HepG2 (cell line): ENCODE results near the gene MLN. TPM values are rescaled to one million over a fixed set of nuclear protein-coding genes. Genes with fewer than 3 reads are reported as not detected.
A peak's percentile ranks its signal among the peaks of the same experiment; 100 is the strongest.

Experiments
- ARID4A ChIP-seq: sonication (generic); formaldehyde crosslinking; IDR thresholded peaks from 2 replicates; pipeline ENCODE4 v1.5.0; 2020; ENCODE audit warnings: mild to moderate bottlenecking, missing genetic modification reagents, borderline replicate concordance
- CHD2 ChIP-seq: IDR thresholded peaks from 2 replicates; pipeline ENCODE4 v1.6.1; 2011; ENCODE audit warnings: low read depth, low read length, improper control_type of control experiment
- HNRNPLL ChIP-seq: fragments of 200-400 bp; formaldehyde crosslinking; IDR thresholded peaks from 2 replicates; pipeline ENCODE4 v1.6.1; 2017; ENCODE audit warnings: mild to moderate bottlenecking, low read depth, low read length; ENCODE audit not compliant: poor library complexity, severe bottlenecking
- IRX3 ChIP-seq: sonication (generic); formaldehyde crosslinking; IDR thresholded peaks from 2 replicates; pipeline ENCODE4 v1.8.1; 2023; ENCODE audit warnings: mild to moderate bottlenecking, low read depth, missing genetic modification reagents, borderline replicate concordance
- MBNL3 ChIP-seq: fragments of 250-450 bp; sonication (Bioruptor Pico); conservative IDR thresholded peaks from 2 replicates; pipeline ENCODE4 v1.8.0; 2022; ENCODE audit warnings: mild to moderate bottlenecking, inconsistent platforms
- PTBP1 ChIP-seq: fragments of 200-400 bp; formaldehyde crosslinking; IDR thresholded peaks from 2 replicates; pipeline ENCODE4 v1.6.1; 2018; ENCODE audit warnings: low read length, low read depth; ENCODE audit not compliant: poor library complexity, severe bottlenecking
- SUZ12 ChIP-seq: fragments of 150-350 bp; IDR thresholded peaks from 2 replicates; pipeline ENCODE4 v1.6.1; 2014; ENCODE audit warnings: low read depth, low read length
- ZBTB39 ChIP-seq: sonication (generic); formaldehyde crosslinking; IDR thresholded peaks from 2 replicates; pipeline ENCODE4 v1.5.0; 2020; ENCODE audit warnings: missing genetic modification reagents
- ZFP36L1 ChIP-seq: sonication (generic); formaldehyde crosslinking; IDR thresholded peaks from 2 replicates; pipeline ENCODE4 v1.8.0; 2022; ENCODE audit warnings: mild to moderate bottlenecking, missing genetic modification reagents, moderate library complexity
- ZFP90 ChIP-seq: sonication (generic); formaldehyde crosslinking; IDR thresholded peaks from 2 replicates; pipeline ENCODE4 v1.8.0; 2022; ENCODE audit warnings: missing genetic modification reagents, mild to moderate bottlenecking, inconsistent platforms, borderline replicate concordance
- ZKSCAN5 ChIP-seq: sonication (generic); formaldehyde crosslinking; IDR thresholded peaks from 2 replicates; pipeline ENCODE4 v1.5.1; 2020; ENCODE audit warnings: mild to moderate bottlenecking, missing genetic modification reagents
- ZNF235 ChIP-seq: sonication (generic); formaldehyde crosslinking; IDR thresholded peaks from 2 replicates; pipeline ENCODE4 v1.8.1; 2023; ENCODE audit warnings: mild to moderate bottlenecking, missing genetic modification reagents, borderline replicate concordance
- ZNF274 ChIP-seq: sonication (generic); formaldehyde crosslinking; IDR thresholded peaks from 2 replicates; pipeline ENCODE4 v1.5.1; 2020; ENCODE audit warnings: mild to moderate bottlenecking, missing genetic modification reagents
- ZNF343 ChIP-seq: sonication (generic); formaldehyde crosslinking; IDR thresholded peaks from 2 replicates; pipeline ENCODE4 v1.4.0; 2020; ENCODE audit warnings: mild to moderate bottlenecking, missing genetic modification reagents
- ZNF768 ChIP-seq: sonication (generic); formaldehyde crosslinking; IDR thresholded peaks from 2 replicates; pipeline ENCODE4 v1.4.0; 2020; ENCODE audit warnings: missing genetic modification reagents
- ZNF800 ChIP-seq: sonication (generic); formaldehyde crosslinking; IDR thresholded peaks from 2 replicates; pipeline ENCODE4 v1.4.0; 2020; ENCODE audit warnings: missing genetic modification reagents
- polyA plus RNA-seq, 8 experiments: library from polyadenylated mRNA; depleted of rRNA in 3 of 8; stranded (reverse) in 7 of 8; unstranded in 1 of 8; fragments of >200 nt; fragmentation: Illumina TruSeq in 4 of 8; extraction: Trizol in 4 of 8; gene quantifications; 2 replicates each; pipeline versions ENCODE4 v1.2.1 to v1.2.3, GENCODE V29; 2011 to 2016; ENCODE audit warnings: low read depth in 4 of 8, missing spikeins in 1 of 8, mixed read lengths in 1 of 8; ENCODE audit not compliant: insufficient read depth in 1 of 8
- total RNA-seq, 5 experiments: library from RNA; depleted of rRNA; stranded (reverse); fragments of >200 nt; fragmentation: Illumina TruSeq; extraction: Trizol; gene quantifications; 2 replicates each; pipeline ENCODE4 v1.2.3, GENCODE V29; 2016; ENCODE audit warnings: low read depth in 1 of 5
- TF ChIP-seq, protein P1 (sequence below): fragments of 450-650 bp; IDR thresholded peaks from 2 replicates; pipeline ENCODE4 v1.6.1; 2017; ENCODE audit warnings: mild to moderate bottlenecking

Gene MLN
- total and polyA plus RNA-seq, 2 of the 13 experiments (the other 11 are each of a cell fraction or from before 2014, with no cell fraction given) = not detected

GRCh38 chr6:33787954-33788693 lies 15.7 kb downstream of the MLN start (continued):
- peak; percentile 57; the same call in 1 of the 2 replicates for TF ChIP-seq ZNF800 (CRISPR knock-in tag)
- no peak for TF ChIP-seq ZNF768
- TF ChIP-seq PTBP1 = no peak
- TF ChIP-seq ZFP36L1 = no peak
- TF ChIP-seq ZFP90 = no peak
- TF ChIP-seq SUZ12 = no peak
- no peak for TF ChIP-seq MBNL3 (CRISPR knock-in tag)
- 0 out of 2 replicates have a peak, but pooled peaks have one; percentile 45 for TF ChIP-seq ZNF274 (CRISPR knock-in tag)
- TF ChIP-seq HNRNPLL = no peak
- TF ChIP-seq, protein P1, sequence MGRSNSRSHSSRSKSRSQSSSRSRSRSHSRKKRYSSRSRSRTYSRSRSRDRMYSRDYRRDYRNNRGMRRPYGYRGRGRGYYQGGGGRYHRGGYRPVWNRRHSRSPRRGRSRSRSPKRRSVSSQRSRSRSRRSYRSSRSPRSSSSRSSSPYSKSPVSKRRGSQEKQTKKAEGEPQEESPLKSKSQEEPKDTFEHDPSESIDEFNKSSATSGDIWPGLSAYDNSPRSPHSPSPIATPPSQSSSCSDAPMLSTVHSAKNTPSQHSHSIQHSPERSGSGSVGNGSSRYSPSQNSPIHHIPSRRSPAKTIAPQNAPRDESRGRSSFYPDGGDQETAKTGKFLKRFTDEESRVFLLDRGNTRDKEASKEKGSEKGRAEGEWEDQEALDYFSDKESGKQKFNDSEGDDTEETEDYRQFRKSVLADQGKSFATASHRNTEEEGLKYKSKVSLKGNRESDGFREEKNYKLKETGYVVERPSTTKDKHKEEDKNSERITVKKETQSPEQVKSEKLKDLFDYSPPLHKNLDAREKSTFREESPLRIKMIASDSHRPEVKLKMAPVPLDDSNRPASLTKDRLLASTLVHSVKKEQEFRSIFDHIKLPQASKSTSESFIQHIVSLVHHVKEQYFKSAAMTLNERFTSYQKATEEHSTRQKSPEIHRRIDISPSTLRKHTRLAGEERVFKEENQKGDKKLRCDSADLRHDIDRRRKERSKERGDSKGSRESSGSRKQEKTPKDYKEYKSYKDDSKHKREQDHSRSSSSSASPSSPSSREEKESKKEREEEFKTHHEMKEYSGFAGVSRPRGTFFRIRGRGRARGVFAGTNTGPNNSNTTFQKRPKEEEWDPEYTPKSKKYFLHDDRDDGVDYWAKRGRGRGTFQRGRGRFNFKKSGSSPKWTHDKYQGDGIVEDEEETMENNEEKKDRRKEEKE = no peak
- TF ChIP-seq ZKSCAN5 (CRISPR knock-in tag) = no peak
- no peak for TF ChIP-seq ZNF235
- TF ChIP-seq CHD2 = no peak
- TF ChIP-seq ARID4A = peak; percentile 66
- no peak for TF ChIP-seq IRX3
- no peak for TF ChIP-seq ZNF343 (CRISPR knock-in tag)
- TF ChIP-seq ZBTB39 (CRISPR knock-in tag) = no peak
